NCI-H187 treated with DMSO at 0.1 percent for 48 hours (cell line): ENCODE data around the gene TMEM40.
"Not testable (repeated sequence)": the region's sequence is repeated elsewhere in the genome, so short reads cannot be mapped to it uniquely, and the experiment has no call there.

Experiments used
- DNase-seq: peaks from one replicate; lab custom pipeline; 2025; lab: John Stamatoyannopoulos, UW

TMEM40 gene

GRCh38 chr3:12775970-12776369, 16.9 kb upstream of the TMEM40 start:
- not testable (repeated sequence) for DNase-seq

- DNase-seq, result no peak
These were observed 16.2 kb upstream of the TMEM40 start for GRCh38 chr3:12775226-12775625.

- no peak for DNase-seq
These were observed 15.6 kb upstream of the TMEM40 start for GRCh38 chr3:12774619-12775018.

GRCh38 chr3:12773710-12774086, 14.6 kb upstream of the TMEM40 start:
- DNase-seq, result no peak

- DNase-seq, result no peak
These were observed 14.1 kb upstream of the TMEM40 start for GRCh38 chr3:12773030-12773709.

- DNase-seq, result no peak
These were observed 13.4 kb upstream of the TMEM40 start for GRCh38 chr3:12772462-12772861.

GRCh38 chr3:12771236-12771635, 12.2 kb upstream of the TMEM40 start:
- DNase-seq, result no peak

GRCh38 chr3:12769761-12770160, 10.7 kb upstream of the TMEM40 start:
- DNase-seq, result no peak

- DNase-seq, result no peak
These were observed 9.8 kb upstream of the TMEM40 start for GRCh38 chr3:12768579-12769527.

- no peak for DNase-seq
These were observed 7.5 kb upstream of the TMEM40 start for GRCh38 chr3:12766541-12766940.

- no peak for DNase-seq
These were observed 5.2 kb upstream of the TMEM40 start for GRCh38 chr3:12764171-12764776.

- DNase-seq, result no peak
These were observed 870 bp upstream of the TMEM40 start for GRCh38 chr3:12759693-12760565.

GRCh38 chr3:12758025-12758781, 856 bp downstream of the TMEM40 start:
- no peak for DNase-seq

GRCh38 chr3:12756635-12757034, 2.4 kb downstream of the TMEM40 start:
- DNase-seq, result no peak

GRCh38 chr3:12756175-12756574, 2.9 kb downstream of the TMEM40 start:
- DNase-seq, result no peak

GRCh38 chr3:12755754-12756153, 3.3 kb downstream of the TMEM40 start:
- DNase-seq, result no peak

GRCh38 chr3:12754313-12754712, 4.7 kb downstream of the TMEM40 start:
- no peak for DNase-seq

- no peak for DNase-seq
These were observed 5.6 kb downstream of the TMEM40 start for GRCh38 chr3:12753275-12754028.

GRCh38 chr3:12752809-12753208, 6.2 kb downstream of the TMEM40 start:
- DNase-seq, result no peak

GRCh38 chr3:12752102-12752501, 7.0 kb downstream of the TMEM40 start:
- no peak for DNase-seq
